GM12878 (cell line): ENCODE results near the gene NAT14. TPM values are rescaled to one million over a fixed set of nuclear protein-coding genes. Genes with fewer than 3 reads are reported as not detected.

Source experiments
- BACH1 ChIP-seq: fragments of 450-650 bp; IDR thresholded peaks from 2 replicates; pipeline ENCODE4 v1.6.1; 2017; ENCODE audit warnings: mild to moderate bottlenecking, borderline replicate concordance
- BHLHE40 ChIP-seq, 2 experiments: fragments of 450-650 bp in 1 of 2; IDR thresholded peaks; 2 replicates each; pipeline ENCODE4 v1.6.1; 2011 to 2017; ENCODE audit warnings: low read depth in 2 of 2, borderline replicate concordance in 1 of 2, improper control_type of control experiment in 1 of 2, low read length in 1 of 2, mild to moderate bottlenecking in 1 of 2
- CEBPB ChIP-seq, 2 experiments: fragments of 150-350 bp in 1 of 2; IDR thresholded peaks; 2 replicates each; pipeline ENCODE4 v1.6.1; 2012 to 2014; ENCODE audit warnings: low read depth in 2 of 2, low read length in 2 of 2, borderline replicate concordance in 1 of 2, inconsistent platforms in 1 of 2
- CHD2 ChIP-seq: IDR thresholded peaks from 2 replicates; pipeline ENCODE4 v1.6.1; 2011; ENCODE audit warnings: low read depth, low read length, improper control_type of control experiment, borderline replicate concordance
- CREB1 ChIP-seq: IDR thresholded peaks from 2 replicates; pipeline ENCODE4 v1.6.1; 2012; ENCODE audit warnings: low read depth, mild to moderate bottlenecking, inconsistent platforms
- EP300 ChIP-seq, 2 experiments: fragments of 150-350 bp in 1 of 2; IDR thresholded peaks; 2 replicates each; pipeline ENCODE4 v1.6.1; 2011 to 2012; ENCODE audit warnings: low read depth in 2 of 2, low read length in 2 of 2, borderline replicate concordance in 1 of 2, improper control_type of control experiment in 1 of 2, inconsistent platforms in 1 of 2; ENCODE audit not compliant: control insufficient read depth in 1 of 2
- HCFC1 ChIP-seq: fragments of 150-350 bp; IDR thresholded peaks from 2 replicates; pipeline ENCODE4 v1.6.1; 2014; ENCODE audit warnings: low read length
- JUND ChIP-seq: IDR thresholded peaks from 2 replicates; pipeline ENCODE4 v1.6.1; 2012; ENCODE audit warnings: low read depth, mild to moderate bottlenecking, low read length, improper control_type of control experiment, moderate library complexity
- MEF2A ChIP-seq: IDR thresholded peaks from 2 replicates; pipeline ENCODE4 v1.6.1; 2011; ENCODE audit warnings: low read depth, mild to moderate bottlenecking, low read length, moderate library complexity; ENCODE audit not compliant: insufficient read depth
- NBN ChIP-seq: fragments of 450-650 bp; IDR thresholded peaks from 2 replicates; pipeline ENCODE4 v1.6.1; 2016
- NFYB ChIP-seq: IDR thresholded peaks from 2 replicates; pipeline ENCODE4 v1.6.1; 2011; ENCODE audit warnings: low read depth, mild to moderate bottlenecking, low read length, improper control_type of control experiment, moderate library complexity; ENCODE audit not compliant: insufficient read depth
- POLR2AphosphoS5 ChIP-seq: IDR thresholded peaks from 2 replicates; pipeline ENCODE4 v1.6.1; 2011; ENCODE audit warnings: mild to moderate bottlenecking, low read length, inconsistent platforms
- POU2F2 ChIP-seq: IDR thresholded peaks from 3 replicates; pipeline ENCODE4 v1.6.1; 2011; ENCODE audit warnings: low read depth, mild to moderate bottlenecking, low read length, borderline replicate concordance
- RAD21 ChIP-seq: IDR thresholded peaks from 2 replicates; pipeline ENCODE4 v1.6.1; 2011; ENCODE audit warnings: mild to moderate bottlenecking, low read depth, low read length, moderate library complexity; ENCODE audit not compliant: insufficient read depth
- RUNX3 ChIP-seq: IDR thresholded peaks from 2 replicates; pipeline ENCODE4 v1.6.1; 2012; ENCODE audit warnings: low read length, inconsistent platforms
- SMC3 ChIP-seq: IDR thresholded peaks from 2 replicates; pipeline ENCODE4 v1.6.1; 2011; ENCODE audit warnings: low read length, improper control_type of control experiment, borderline replicate concordance
- SP1 ChIP-seq: IDR thresholded peaks from one replicate; pipeline ENCODE4 v1.6.1; 2011; ENCODE audit warnings: low read depth, low read length
- TCF12 ChIP-seq: IDR thresholded peaks from 2 replicates; pipeline ENCODE4 v1.6.1; 2011; ENCODE audit warnings: low read depth, mild to moderate bottlenecking, low read length
- polyA plus RNA-seq, 11 experiments: library from polyadenylated mRNA; depleted of rRNA in 4 of 11; unstranded in 6 of 11; stranded (reverse) in 5 of 11; fragments of >200 nt; fragmentation: Nextera tagmentation in 4 of 11; fragmentation: Illumina TruSeq in 1 of 11; extraction: Ambion mirVana in 4 of 11; extraction: Trizol in 1 of 11; gene quantifications; 1 replicate in 1 of 11; 2 replicates in 10 of 11; pipeline versions ENCODE4 v1.2.1 to v1.2.3, GENCODE V29; 2011 to 2016; ENCODE audit warnings: inconsistent platforms in 2 of 11, missing spikeins in 2 of 11, low read depth in 1 of 11
- total RNA-seq, 4 experiments: library from RNA; depleted of rRNA in 3 of 4; stranded (reverse); fragments of >200 nt in 3 of 4; fragmentation: Illumina TruSeq in 1 of 4; extraction: Trizol in 1 of 4; gene quantifications; 2 replicates each; pipeline versions ENCODE4 v1.2.1 to v1.2.3, GENCODE V29; 2013 to 2021
- TF ChIP-seq, protein P1 (sequence below): fragments of 150-350 bp; IDR thresholded peaks from 2 replicates; pipeline ENCODE4 v1.6.1; 2016; ENCODE audit warnings: low read depth, low read length

The NAT14 gene
- total and polyA plus RNA-seq, 10 of the 15 experiments (the other 5 are each of a cell fraction or from before 2014, with no cell fraction given) = 0.87 to 23.6 (median 9.7) TPM

DNA sequence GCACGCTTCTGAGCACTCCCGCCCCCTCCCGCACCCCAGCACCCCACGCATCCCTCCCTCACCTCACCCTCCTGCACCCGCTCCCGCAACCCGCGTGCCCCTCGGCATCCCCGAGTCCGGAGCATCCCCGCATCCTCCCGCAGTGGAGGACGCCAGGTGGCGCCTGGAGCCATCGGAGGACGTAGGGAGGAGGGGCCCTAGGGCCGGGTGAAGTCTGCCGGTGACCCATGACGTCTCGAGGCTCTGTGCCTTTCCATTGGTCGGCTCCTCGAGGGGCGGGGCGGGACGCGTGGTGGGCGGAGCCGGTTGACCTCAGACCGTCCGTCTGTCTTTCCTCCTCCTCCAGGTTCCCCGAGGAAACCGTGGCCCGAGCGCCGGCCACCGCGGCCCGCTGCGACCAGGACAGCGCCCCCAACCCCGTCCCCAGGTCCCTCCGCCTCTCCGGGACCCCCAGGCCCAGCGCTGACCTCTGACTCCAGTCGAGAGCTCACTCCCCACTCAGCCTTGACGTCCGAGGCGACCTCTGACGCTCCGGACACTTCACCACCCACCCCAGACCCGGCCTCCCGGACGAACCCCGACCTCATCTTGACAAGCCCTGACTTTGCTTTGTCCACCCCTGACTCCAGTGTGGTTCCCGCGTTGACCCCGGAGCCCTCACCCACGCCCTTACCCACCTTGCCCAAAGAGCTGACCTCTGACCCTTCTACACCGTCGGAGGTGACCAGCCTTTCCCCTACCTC lies 32.1 kb downstream of the NAT14 start (continued):
- TF ChIP-seq, protein P1, sequence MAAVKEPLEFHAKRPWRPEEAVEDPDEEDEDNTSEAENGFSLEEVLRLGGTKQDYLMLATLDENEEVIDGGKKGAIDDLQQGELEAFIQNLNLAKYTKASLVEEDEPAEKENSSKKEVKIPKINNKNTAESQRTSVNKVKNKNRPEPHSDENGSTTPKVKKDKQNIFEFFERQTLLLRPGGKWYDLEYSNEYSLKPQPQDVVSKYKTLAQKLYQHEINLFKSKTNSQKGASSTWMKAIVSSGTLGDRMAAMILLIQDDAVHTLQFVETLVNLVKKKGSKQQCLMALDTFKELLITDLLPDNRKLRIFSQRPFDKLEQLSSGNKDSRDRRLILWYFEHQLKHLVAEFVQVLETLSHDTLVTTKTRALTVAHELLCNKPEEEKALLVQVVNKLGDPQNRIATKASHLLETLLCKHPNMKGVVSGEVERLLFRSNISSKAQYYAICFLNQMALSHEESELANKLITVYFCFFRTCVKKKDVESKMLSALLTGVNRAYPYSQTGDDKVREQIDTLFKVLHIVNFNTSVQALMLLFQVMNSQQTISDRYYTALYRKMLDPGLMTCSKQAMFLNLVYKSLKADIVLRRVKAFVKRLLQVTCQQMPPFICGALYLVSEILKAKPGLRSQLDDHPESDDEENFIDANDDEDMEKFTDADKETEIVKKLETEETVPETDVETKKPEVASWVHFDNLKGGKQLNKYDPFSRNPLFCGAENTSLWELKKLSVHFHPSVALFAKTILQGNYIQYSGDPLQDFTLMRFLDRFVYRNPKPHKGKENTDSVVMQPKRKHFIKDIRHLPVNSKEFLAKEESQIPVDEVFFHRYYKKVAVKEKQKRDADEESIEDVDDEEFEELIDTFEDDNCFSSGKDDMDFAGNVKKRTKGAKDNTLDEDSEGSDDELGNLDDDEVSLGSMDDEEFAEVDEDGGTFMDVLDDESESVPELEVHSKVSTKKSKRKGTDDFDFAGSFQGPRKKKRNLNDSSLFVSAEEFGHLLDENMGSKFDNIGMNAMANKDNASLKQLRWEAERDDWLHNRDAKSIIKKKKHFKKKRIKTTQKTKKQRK = no peak
- TF ChIP-seq CREB1 (peak; percentile 98), HCFC1 (no peak), MEF2A (0 out of 2 replicates have a peak, but pooled peaks have one; percentile 33), SMC3 (peak; percentile 100), POLR2AphosphoS5 (no peak), SP1 (peak; percentile 92), BACH1 (no peak), EP300 (IDR thresholded peaks at IDR 0.05; ENCODE audit: borderline replicate concordance in 1 of 2, control insufficient read depth in 1 of 2, low read depth in 2 of 2, low read length in 2 of 2) (peak in 1 of 2 experiments; percentile 16; a peak in 1 of 4 replicates), BHLHE40 (IDR thresholded peaks at IDR 0.05; ENCODE audit: borderline replicate concordance in 1 of 2, low read depth in 2 of 2, low read length in 1 of 2) (peak; percentile 83 to 88), JUND (no peak), POU2F2 (peak; percentile 33; the same call in 1 of the 3 replicates), RAD21 (peak; percentile 96), CEBPB (IDR thresholded peaks at IDR 0.05; ENCODE audit: borderline replicate concordance in 1 of 2, low read depth in 2 of 2, low read length in 2 of 2) (peak in 1 of 2 experiments; percentile 94; a peak in 1 of 4 replicates), NBN (peak; percentile 74), TCF12 (0 out of 2 replicates have a peak, but pooled peaks have one; percentile 32), CHD2 (peak; percentile 84), RUNX3 (peak; percentile 21), NFYB (peak; percentile 96)
